HG03103 (cell line): ENCODE measurements around the gene TNFSF13.
A peak's percentile ranks its signal among the peaks of the same experiment; 100 is the strongest.

ENCODE experiments used
- ATAC-seq: cut with Tn5 transposase; IDR thresholded peaks from one replicate; pipeline ENCODE4 v1.9.1; 2021; ENCODE audit warnings: low read depth; ENCODE audit not compliant: unreplicated experiment

TNFSF13 gene

GRCh38 chr17:7550344-7550743 is 8.2 kb upstream of the TNFSF13 start:
- no peak for ATAC-seq

GRCh38 chr17:7551396-7551795 is 7.2 kb upstream of the TNFSF13 start:
- no peak for ATAC-seq

- ATAC-seq, result no peak
These were observed 5.9 kb upstream of the TNFSF13 start for GRCh38 chr17:7552621-7553051.

GRCh38 chr17:7553356-7553755 is 5.2 kb upstream of the TNFSF13 start:
- ATAC-seq, result no peak

- ATAC-seq, result no peak
These were observed 3.1 kb upstream of the TNFSF13 start for GRCh38 chr17:7555320-7555948.

DNA sequence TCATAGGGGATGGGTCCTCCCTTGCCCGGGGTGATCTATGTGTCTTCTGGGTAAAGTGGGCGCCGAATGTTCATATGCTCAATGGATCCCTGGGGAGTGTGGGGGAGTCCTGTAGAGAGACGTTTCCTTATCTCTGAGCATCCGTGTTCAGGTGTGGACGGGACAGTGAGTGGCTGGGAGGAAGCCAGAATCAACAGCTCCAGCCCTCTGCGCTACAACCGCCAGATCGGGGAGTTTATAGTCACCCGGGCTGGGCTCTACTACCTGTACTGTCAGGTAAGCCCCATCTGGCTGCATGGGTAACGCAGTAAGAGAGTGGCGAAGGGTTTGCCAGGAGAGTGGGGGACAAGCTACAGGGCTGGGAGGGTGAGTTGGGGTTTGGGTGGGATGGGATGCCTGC is 1.9 kb upstream of the TNFSF13 start:
- ATAC-seq, result no peak

- ATAC-seq, result no peak
These were observed 1.3 kb upstream of the TNFSF13 start for GRCh38 chr17:7557147-7557764.

GRCh38 chr17:7557775-7558543 is 591 bp upstream of the TNFSF13 start:
- no peak for ATAC-seq

DNA sequence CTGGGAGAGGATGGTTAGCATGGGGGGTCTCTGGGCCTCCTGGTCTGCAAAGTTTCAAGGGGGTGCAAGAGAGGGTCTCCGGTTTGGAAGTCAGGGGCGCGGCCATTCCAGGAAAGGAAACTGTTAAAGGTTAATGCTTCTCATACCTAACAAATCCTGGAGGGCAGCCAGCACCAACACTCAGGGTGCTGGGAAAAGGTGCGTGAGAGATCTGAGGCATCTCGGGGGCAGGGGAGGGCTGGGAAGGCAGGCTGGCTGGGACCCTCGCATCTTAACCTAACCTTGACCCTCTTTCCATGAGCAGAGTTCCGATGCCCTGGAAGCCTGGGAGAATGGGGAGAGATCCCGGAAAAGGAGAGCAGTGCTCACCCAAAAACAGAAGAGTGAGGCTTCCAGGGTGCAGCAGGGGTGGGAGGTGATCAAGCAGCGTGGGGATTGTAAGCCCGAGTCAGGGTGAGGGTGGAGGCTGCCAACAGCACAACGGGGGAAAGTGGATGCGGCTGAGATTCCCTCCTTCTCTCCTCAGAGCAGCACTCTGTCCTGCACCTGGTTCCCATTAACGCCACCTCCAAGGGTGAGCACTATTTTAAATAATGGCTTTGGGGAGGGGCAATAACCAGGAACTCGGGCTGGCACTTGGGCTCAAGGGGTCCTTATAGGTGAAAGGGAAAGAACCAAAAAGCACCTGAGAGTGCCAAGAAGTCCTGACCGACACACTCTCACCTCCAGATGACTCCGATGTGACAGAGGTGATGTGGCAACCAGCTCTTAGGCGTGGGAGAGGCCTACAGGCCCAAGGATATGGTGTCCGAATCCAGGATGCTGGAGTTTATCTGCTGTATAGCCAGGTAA is 996 bp downstream of the TNFSF13 start:
- ATAC-seq, result no peak

DNA sequence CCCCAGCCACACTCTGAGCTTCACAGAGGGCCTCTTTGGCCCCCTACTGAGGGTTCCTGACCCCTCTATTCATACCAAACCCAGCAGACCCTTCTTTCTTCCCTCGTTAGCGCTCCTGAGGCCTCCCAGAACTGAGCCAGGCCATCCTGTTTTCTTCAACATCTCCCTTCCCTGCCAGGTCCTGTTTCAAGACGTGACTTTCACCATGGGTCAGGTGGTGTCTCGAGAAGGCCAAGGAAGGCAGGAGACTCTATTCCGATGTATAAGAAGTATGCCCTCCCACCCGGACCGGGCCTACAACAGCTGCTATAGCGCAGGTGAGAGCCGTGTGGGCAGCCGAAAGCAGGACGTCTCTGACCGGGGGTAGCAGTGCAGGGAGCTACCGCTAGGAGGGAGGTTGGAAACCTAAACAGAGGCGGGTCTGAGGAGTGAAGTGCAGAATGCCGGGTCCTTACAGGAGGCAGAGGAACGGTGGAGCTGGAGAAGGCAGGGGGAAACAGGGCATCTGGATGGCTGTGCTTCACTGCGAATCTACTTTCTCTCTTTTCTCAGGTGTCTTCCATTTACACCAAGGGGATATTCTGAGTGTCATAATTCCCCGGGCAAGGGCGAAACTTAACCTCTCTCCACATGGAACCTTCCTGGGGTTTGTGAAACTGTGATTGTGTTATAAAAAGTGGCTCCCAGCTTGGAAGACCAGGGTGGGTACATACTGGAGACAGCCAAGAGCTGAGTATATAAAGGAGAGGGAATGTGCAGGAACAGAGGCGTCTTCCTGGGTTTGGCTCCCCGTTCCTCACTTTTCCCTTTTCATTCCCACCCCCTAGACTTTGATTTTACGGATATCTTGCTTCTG is 1.9 kb downstream of the TNFSF13 start:
- no peak for ATAC-seq

DNA sequence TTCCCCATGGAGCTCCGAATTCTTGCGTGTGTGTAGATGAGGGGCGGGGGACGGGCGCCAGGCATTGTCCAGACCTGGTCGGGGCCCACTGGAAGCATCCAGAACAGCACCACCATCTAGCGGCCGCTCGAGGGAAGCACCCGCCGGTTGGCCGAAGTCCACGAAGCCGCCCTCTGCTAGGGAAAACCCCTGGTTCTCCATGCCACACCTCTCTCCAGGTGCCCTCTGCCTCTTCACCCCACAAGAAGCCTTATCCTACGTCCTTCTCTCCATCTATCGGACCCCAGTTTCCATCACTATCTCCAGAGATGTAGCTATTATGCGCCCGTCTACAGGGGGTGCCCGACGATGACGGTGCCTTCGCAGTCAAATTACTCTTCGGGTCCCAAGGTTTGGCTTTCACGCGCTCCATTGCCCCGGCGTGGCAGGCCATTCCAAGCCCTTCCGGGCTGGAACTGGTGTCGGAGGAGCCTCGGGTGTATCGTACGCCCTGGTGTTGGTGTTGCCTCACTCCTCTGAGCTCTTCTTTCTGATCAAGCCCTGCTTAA is 2.6 kb downstream of the TNFSF13 start:
- no peak for ATAC-seq

DNA sequence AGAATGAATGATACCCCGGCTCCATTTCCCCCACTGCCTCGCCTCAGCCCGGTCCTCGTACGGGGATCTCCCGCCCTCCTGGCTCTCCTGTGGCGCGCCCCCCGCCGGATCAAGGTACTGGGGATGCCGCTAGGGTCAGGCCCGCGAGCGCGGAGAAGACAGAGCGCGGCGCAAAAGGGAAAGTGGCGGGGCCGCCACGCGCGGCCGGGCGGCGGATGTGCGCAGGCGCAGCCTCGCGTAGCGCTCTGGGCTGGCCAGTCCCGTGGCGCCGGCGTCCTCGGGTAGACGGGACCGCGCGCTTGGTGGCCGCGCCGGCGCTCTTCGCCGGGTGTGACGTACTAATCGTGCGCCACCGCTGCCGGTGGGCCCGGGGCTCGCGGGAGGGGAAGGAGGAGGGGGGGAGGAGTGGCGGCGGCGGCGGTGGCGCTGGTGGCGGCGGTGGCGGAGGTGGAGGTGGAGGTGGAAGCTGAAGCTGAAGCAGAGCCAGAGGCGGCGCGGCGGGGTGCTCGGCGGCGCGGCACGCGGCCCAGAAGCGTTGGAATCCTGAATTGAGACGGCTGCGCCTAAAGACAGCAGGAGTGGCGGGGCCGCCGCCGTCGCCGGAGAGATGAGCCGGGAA is 3.1 kb downstream of the TNFSF13 start, which contains the start of gene SENP3:
SENP3 (plus strand) TSS at position 331 of the 619 bp plus-strand sequence. CDS start 1,158 bp downstream, outside the sequence.
- peak; percentile 48 for ATAC-seq

- ATAC-seq, result no peak
These were observed 3.7 kb downstream of the TNFSF13 start for GRCh38 chr17:7562208-7562605.

- no peak for ATAC-seq
These were observed 4.7 kb downstream of the TNFSF13 start for GRCh38 chr17:7563115-7563869.

DNA sequence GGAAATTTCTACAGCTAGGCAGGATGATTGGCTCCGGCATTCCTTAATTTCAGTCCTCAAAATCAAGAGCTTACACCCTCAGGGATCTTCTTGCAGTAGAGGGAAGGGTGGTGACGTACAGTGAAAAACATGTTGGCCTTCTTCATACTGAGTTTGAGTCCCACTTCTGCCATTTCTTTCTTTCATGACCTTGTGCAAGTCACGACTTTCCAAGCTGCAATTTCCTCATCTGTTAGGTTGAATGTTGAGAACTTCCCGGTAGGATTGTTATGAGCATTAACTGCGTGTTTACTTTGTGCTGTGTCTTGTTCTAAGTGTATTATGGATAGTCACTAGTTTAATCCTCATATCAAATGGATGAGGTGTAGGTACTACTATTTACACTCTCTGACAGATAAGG is 11.0 kb downstream of the TNFSF13 start:
- ATAC-seq, result no peak

GRCh38 chr17:7570351-7570750 is 11.8 kb downstream of the TNFSF13 start:
- no peak for ATAC-seq

DNA sequence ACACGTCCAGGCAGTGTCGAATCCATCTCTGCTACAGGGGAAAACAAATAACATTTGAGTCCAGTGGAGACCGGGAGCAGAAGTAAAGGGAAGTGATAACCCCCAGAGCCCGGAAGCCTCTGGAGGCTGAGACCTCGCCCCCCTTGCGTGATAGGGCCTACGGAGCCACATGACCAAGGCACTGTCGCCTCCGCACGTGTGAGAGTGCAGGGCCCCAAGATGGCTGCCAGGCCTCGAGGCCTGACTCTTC is 13.7 kb downstream of the TNFSF13 start:
- ATAC-seq, result no peak

DNA sequence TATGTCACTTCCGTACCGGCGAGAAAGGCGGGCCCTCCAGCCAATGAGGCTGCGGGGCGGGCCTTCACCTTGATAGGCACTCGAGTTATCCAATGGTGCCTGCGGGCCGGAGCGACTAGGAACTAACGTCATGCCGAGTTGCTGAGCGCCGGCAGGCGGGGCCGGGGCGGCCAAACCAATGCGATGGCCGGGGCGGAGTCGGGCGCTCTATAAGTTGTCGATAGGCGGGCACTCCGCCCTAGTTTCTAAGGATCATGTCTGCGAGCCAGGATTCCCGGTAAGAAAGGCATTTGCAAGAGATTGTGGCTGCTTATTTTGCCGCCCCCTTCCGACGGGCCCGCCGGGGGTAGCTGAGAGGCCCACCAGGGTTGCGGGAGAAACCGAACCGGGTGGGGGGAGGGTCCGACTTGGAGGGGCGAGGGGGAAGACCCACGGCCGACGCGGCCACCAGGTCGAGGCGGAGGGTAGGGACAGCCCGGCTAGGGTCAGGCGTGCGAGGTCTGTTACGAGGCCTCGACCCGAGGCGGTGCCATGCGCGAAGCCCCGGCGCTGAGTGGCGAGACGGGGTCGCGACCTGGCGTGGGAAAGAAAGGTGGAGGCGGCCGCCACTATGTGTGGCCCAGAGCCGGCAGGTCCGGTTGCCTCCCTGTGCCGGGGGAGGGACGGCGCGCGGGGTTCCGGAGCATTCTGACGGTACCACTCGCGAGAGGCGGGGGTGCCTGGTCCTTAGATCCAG is 14.2 kb downstream of the TNFSF13 start:
- peak; percentile 82 for ATAC-seq
